H1 (cell line): Measurements from ENCODE around the gene MYO5B. TPM values are rescaled to one million over a fixed set of nuclear protein-coding genes. Genes with fewer than 3 reads are reported as not detected.

Source experiments
- CTCF ChIA-PET: fragments of 300-600 bp; sonication (Branson Sonifier 250); formaldehyde crosslinking; loops from one replicate; lab custom pipeline; 2021; ENCODE audit not compliant: partially characterized antibody; lab: Charles Lee
- POLR2A ChIA-PET: fragments of 300-600 bp; sonication (Branson Sonifier 250); formaldehyde crosslinking; loops from one replicate; lab custom pipeline; 2021; ENCODE audit warnings: inconsistent platforms; ENCODE audit not compliant: partially characterized antibody; lab: Charles Lee
- DNase-seq, 2 experiments: peaks; one replicate each; pipeline versions ENCODE4 v3.0.0 to v3.0.0-alpha.2; 2010 to 2022; ENCODE audit warnings: low spot score in 2 of 2, low read depth in 1 of 2, mixed read lengths in 1 of 2
- FAIRE-seq: peaks from 2 replicates; lab custom pipeline; 2011; peaks lifted over from hg19 to GRCh38; lab: Jason Lieb, UNC
- H2AFZ ChIP-seq: 2 replicates; pipeline ENCODE4 v1.8.1; 2012; ENCODE audit warnings: low read length, inconsistent platforms
- H2AK5ac ChIP-seq: 2 replicates; pipeline ENCODE4 v1.6.1; 2013; ENCODE audit warnings: low read depth, low read length
- H2BK120ac ChIP-seq: replicated peaks from 2 replicates; pipeline ENCODE3; 2013; ENCODE audit warnings: low read depth, low read length, inconsistent platforms
- H2BK12ac ChIP-seq: 2 replicates; pipeline ENCODE4 v1.6.1; 2013; ENCODE audit warnings: low read depth, low read length
- H2BK15ac ChIP-seq: 2 replicates; pipeline ENCODE4 v1.6.1; 2013; ENCODE audit warnings: low read length
- H2BK20ac ChIP-seq: 2 replicates; pipeline ENCODE4 v1.6.1; 2013; ENCODE audit warnings: low read length
- H2BK5ac ChIP-seq: 2 replicates; pipeline ENCODE4 v1.6.1; 2013; ENCODE audit warnings: low read depth, low read length
- H3K14ac ChIP-seq: 2 replicates; pipeline ENCODE4 v1.6.1; 2013; ENCODE audit warnings: inconsistent platforms; ENCODE audit not compliant: insufficient read length
- H3K18ac ChIP-seq: 2 replicates; pipeline ENCODE4 v1.6.1; 2013; ENCODE audit warnings: low read length; ENCODE audit errors: extremely low read depth
- H3K23ac ChIP-seq: 2 replicates; pipeline ENCODE4 v1.6.1; 2013; ENCODE audit warnings: inconsistent platforms; ENCODE audit not compliant: insufficient read length
- H3K23me2 ChIP-seq: 2 replicates; pipeline ENCODE4 v1.6.1; 2013; ENCODE audit warnings: low read depth, low read length
- H3K27ac ChIP-seq: 2 replicates; pipeline ENCODE4 v1.6.1; 2011; ENCODE audit warnings: low read depth, low read length, inconsistent platforms
- H3K27me3 ChIP-seq, 4 experiments: replicated peaks in 1 of 4; 1 replicate in 1 of 4; 2 replicates in 3 of 4; pipeline versions ENCODE4 v1.6.1 to v1.8.1; 2011 to 2013; ENCODE audit warnings: low read length in 3 of 4, mild to moderate bottlenecking in 3 of 4, inconsistent platforms in 2 of 4, mixed read lengths in 2 of 4, moderate library complexity in 1 of 4; ENCODE audit not compliant: control insufficient read depth in 3 of 4, insufficient read depth in 3 of 4; ENCODE audit errors: extremely low read depth in 1 of 4
- H3K36me3 ChIP-seq, 4 experiments: 2 replicates each; pipeline versions ENCODE4 v1.6.1 to v1.8.1; 2011 to 2013; ENCODE audit warnings: mild to moderate bottlenecking in 4 of 4, low read length in 3 of 4, moderate library complexity in 2 of 4, control low read depth in 1 of 4, inconsistent platforms in 1 of 4; ENCODE audit not compliant: insufficient read depth in 4 of 4, control insufficient read depth in 2 of 4
- H3K4ac ChIP-seq: replicated peaks from 2 replicates; pipeline ENCODE3; 2013; ENCODE audit warnings: low read length, low read depth, mixed read lengths, inconsistent platforms; ENCODE audit not compliant: insufficient read length
- H3K4me1 ChIP-seq, 4 experiments: replicated peaks in 1 of 4; 1 replicate in 1 of 4; 2 replicates in 3 of 4; pipeline versions ENCODE4 v1.6.1 to v1.8.1; 2011 to 2013; ENCODE audit warnings: low read length in 3 of 4, inconsistent platforms in 2 of 4, mixed read lengths in 1 of 4; ENCODE audit not compliant: insufficient read depth in 4 of 4, control insufficient read depth in 3 of 4
- H3K4me2 ChIP-seq, 2 experiments: 2 replicates each; pipeline versions ENCODE4 v1.6.1 to v1.8.1; 2011 to 2013; ENCODE audit warnings: low read depth in 2 of 2, low read length in 2 of 2, control low read depth in 1 of 2, inconsistent platforms in 1 of 2, mild to moderate bottlenecking in 1 of 2; ENCODE audit not compliant: insufficient read depth in 1 of 2
- H3K4me3 ChIP-seq, 4 experiments: fragments of 200-600, 300-600 bp in 1 of 4; sonication (generic), shearing (Covaris generic), sonication (Bioruptor Twin) in 1 of 4; 2 replicates each; pipeline versions ENCODE4 v1.5.1 to v1.8.1; 2011 to 2016; ENCODE audit warnings: low read length in 4 of 4, low read depth in 3 of 4, control low read depth in 2 of 4, inconsistent platforms in 2 of 4, mild to moderate bottlenecking in 2 of 4, mixed read lengths in 1 of 4, moderate library complexity in 1 of 4; ENCODE audit not compliant: insufficient read depth in 2 of 4; ENCODE audit errors: extremely low read depth in 1 of 4
- H3K56ac ChIP-seq: replicated peaks from 2 replicates; pipeline ENCODE3; 2013; ENCODE audit warnings: low read depth, mild to moderate bottlenecking, mixed read lengths, low read length, inconsistent platforms; ENCODE audit not compliant: insufficient read length
- H3K79me1 ChIP-seq: 2 replicates; pipeline ENCODE4 v1.6.1; 2013; ENCODE audit warnings: low read depth, low read length, control low read depth
- H3K79me2 ChIP-seq, 2 experiments: 2 replicates each; pipeline versions ENCODE4 v1.6.1 to v1.8.1; 2012 to 2013; ENCODE audit warnings: low read length in 2 of 2, mild to moderate bottlenecking in 2 of 2, inconsistent platforms in 1 of 2; ENCODE audit not compliant: insufficient read depth in 2 of 2, control insufficient read depth in 1 of 2
- H3K9ac ChIP-seq, 4 experiments: replicated peaks in 1 of 4; 1 replicate in 1 of 4; 2 replicates in 3 of 4; pipeline versions ENCODE4 v1.6.1 to v1.8.1; 2011 to 2013; ENCODE audit warnings: low read depth in 3 of 4, low read length in 3 of 4, control low read depth in 2 of 4, mild to moderate bottlenecking in 2 of 4, moderate library complexity in 2 of 4, inconsistent platforms in 1 of 4; ENCODE audit errors: extremely low read depth in 1 of 4
- H3K9me3 ChIP-seq, 2 experiments: 2 replicates each; pipeline versions ENCODE4 v1.6.1 to v1.8.1; 2012 to 2013; ENCODE audit warnings: mild to moderate bottlenecking in 2 of 2, moderate library complexity in 2 of 2, control low read depth in 1 of 2, inconsistent platforms in 1 of 2, low read depth in 1 of 2, low read length in 1 of 2, mixed read lengths in 1 of 2; ENCODE audit not compliant: insufficient read depth in 2 of 2
- H4K20me1 ChIP-seq, 2 experiments: replicated peaks in 1 of 2; 2 replicates each; pipeline versions ENCODE3 to v1.8.1; 2011 to 2013; ENCODE audit warnings: inconsistent platforms in 2 of 2, low read length in 2 of 2, mild to moderate bottlenecking in 1 of 2; ENCODE audit not compliant: insufficient read depth in 2 of 2, control insufficient read depth in 1 of 2
- H4K5ac ChIP-seq: 2 replicates; pipeline ENCODE4 v1.6.1; 2013; ENCODE audit warnings: low read length, low read depth, mixed read lengths, inconsistent platforms; ENCODE audit not compliant: insufficient read length
- H4K8ac ChIP-seq: 2 replicates; pipeline ENCODE4 v1.8.0; 2013; ENCODE audit warnings: mild to moderate bottlenecking, moderate library complexity, low read length, inconsistent platforms; ENCODE audit not compliant: insufficient read depth; ENCODE audit errors: extremely low read depth
- H4K91ac ChIP-seq: replicated peaks from 2 replicates; pipeline ENCODE3; 2013; ENCODE audit warnings: low read length, mixed read lengths, inconsistent platforms; ENCODE audit not compliant: insufficient read length
- CBX5 ChIP-seq: fragments of 300-800, 300-1000 bp; sonication (generic); IDR thresholded peaks from 2 replicates; pipeline ENCODE4 v1.7.1; 2016; ENCODE audit warnings: antibody characterized with exemption, low read length, low read depth
- CHD1 ChIP-seq: IDR thresholded peaks from 2 replicates; pipeline ENCODE4 v1.6.1; 2012; ENCODE audit warnings: low read depth, low read length, improper control_type of control experiment
- JUND ChIP-seq: IDR thresholded peaks from 2 replicates; pipeline ENCODE4 v1.6.1; 2011; ENCODE audit warnings: mild to moderate bottlenecking, improper control_type of control experiment, low read length
- KDM4A ChIP-seq: IDR thresholded peaks from one replicate; pipeline ENCODE4 v1.7.1; 2012; ENCODE audit warnings: low read depth, mild to moderate bottlenecking, moderate library complexity, low read length, inconsistent platforms; ENCODE audit not compliant: severe bottlenecking
- POLR2A ChIP-seq, 2 experiments: IDR thresholded peaks; 1 replicate in 1 of 2; 2 replicates in 1 of 2; pipeline ENCODE4 v1.6.1; 2011; ENCODE audit warnings: low read depth in 2 of 2, low read length in 2 of 2, mild to moderate bottlenecking in 2 of 2; ENCODE audit errors: control extremely low read depth in 1 of 2
- POLR2AphosphoS5 ChIP-seq: IDR thresholded peaks from 2 replicates; pipeline ENCODE4 v1.6.1; 2011; ENCODE audit warnings: low read depth, low read length
- POU5F1 ChIP-seq: IDR thresholded peaks from 2 replicates; pipeline ENCODE4 v1.6.1; 2011; ENCODE audit warnings: low read depth, mild to moderate bottlenecking, low read length, moderate library complexity
- RBBP5 ChIP-seq: IDR thresholded peaks from 2 replicates; pipeline ENCODE4 v1.7.1; 2012; ENCODE audit warnings: low read depth, mild to moderate bottlenecking, inconsistent platforms, low read length, moderate library complexity, borderline replicate concordance
- RFX5 ChIP-seq: IDR thresholded peaks from 2 replicates; pipeline ENCODE4 v1.6.1; 2011; ENCODE audit warnings: low read depth, low read length, improper control_type of control experiment, borderline replicate concordance
- RNF2 ChIP-seq: fragments of 200-900, 300-1000 bp; sonication (generic); IDR thresholded peaks from 2 replicates; pipeline ENCODE4 v1.7.1; 2016; ENCODE audit warnings: borderline replicate concordance, low read depth, mild to moderate bottlenecking, antibody characterized with exemption, low read length; ENCODE audit not compliant: poor library complexity, severe bottlenecking; ENCODE audit errors: missing control alignments
- SP1 ChIP-seq: IDR thresholded peaks from 2 replicates; pipeline ENCODE4 v1.6.1; 2011; ENCODE audit warnings: low read depth, low read length
- TEAD4 ChIP-seq: IDR thresholded peaks from 2 replicates; pipeline ENCODE4 v1.6.1; 2012; ENCODE audit warnings: low read depth, low read length, inconsistent platforms, mixed read lengths
- YY1 ChIP-seq: IDR thresholded peaks from 2 replicates; pipeline ENCODE4 v1.6.1; 2011; ENCODE audit warnings: low read depth, mild to moderate bottlenecking, low read length
- ZNF274 ChIP-seq: IDR thresholded peaks from 2 replicates; pipeline ENCODE4 v1.7.0; 2012; ENCODE audit warnings: low read length, borderline replicate concordance; ENCODE audit errors: extremely low read depth
- WGBS, 2 experiments: shearing (Covaris generic) in 1 of 2; methylation state at CpG; one replicate each; pipeline versions ENCODE4 v1.1.6 to v1.1.7; 2013 to 2015; ENCODE audit warnings: low lambda C conversion rate in 2 of 2, mixed read lengths in 2 of 2, inconsistent platforms in 1 of 2, low coverage in 1 of 2, missing lambda C conversion rate in 1 of 2; ENCODE audit not compliant: insufficient replicate concordance in 2 of 2, insufficient coverage in 1 of 2, insufficient read length in 1 of 2; ENCODE audit errors: extremely low coverage in 1 of 2, missing lambda C conversion rate in 1 of 2; 5-methylcytosine and 5-hydroxymethylcytosine counted together
- polyA plus RNA-seq, 7 experiments: library from polyadenylated mRNA; depleted of rRNA in 3 of 7; stranded (reverse) in 5 of 7; unstranded in 2 of 7; fragments of >200 nt in 5 of 7; fragments of 200-250 nt in 2 of 7; gene quantifications; 1 replicate in 5 of 7; 2 replicates in 1 of 7; 4 replicates in 1 of 7; pipeline versions ENCODE4 v1.2.1 to v1.2.3, GENCODE V29; 2011 to 2013; ENCODE audit warnings: missing spikeins in 2 of 7, mixed read lengths in 2 of 7
- total RNA-seq: library from RNA; stranded (reverse); fragmentation: NEBNext Ultra II Directional; extraction: Animal tissue kit (Norgen Biotek cat#: 25700); gene quantifications from 2 replicates; pipeline ENCODE4 v1.2.1, GENCODE V29; 2021

MYO5B gene
- total and polyA plus RNA-seq, 2 of the 8 experiments (the other 6 are each of a cell fraction or from before 2014, with no cell fraction given): 6.4 to 7.7 TPM

- Histone ChIP-seq H2BK5ac (no peak overlapping the region), H2BK20ac (no peak overlapping the region), H3K56ac (no peak overlapping the region), H4K91ac (no peak overlapping the region), H4K8ac (no peak overlapping the region), H2AFZ (no peak overlapping the region), H3K27me3 (no peaks in the 10 kb centered on the region), H3K9ac (no peak overlapping the region), H4K20me1 (no peaks in the 10 kb centered on the region), H3K27ac (no peak overlapping the region), H3K23ac (no peak overlapping the region), H3K9me3 (no peaks in the 10 kb centered on the region), H3K4me1 (peaks cover 0 to 1% (median 0%) of the 10 kb centered on the region in 4 experiments; a peak in 1 of 7 replicates), H3K79me1 (no peaks in the 10 kb centered on the region), H2BK12ac (no peak overlapping the region), H2AK5ac (no peak overlapping the region), H3K23me2 (no peaks in the 10 kb centered on the region), H3K79me2 (no peaks in the 10 kb centered on the region), H3K4me2 (no peak overlapping the region), H3K14ac (no peak overlapping the region), H2BK120ac (no peak overlapping the region), H4K5ac (no peak overlapping the region), H2BK15ac (no peak overlapping the region), H3K18ac (no peak overlapping the region), H3K4ac (no peak overlapping the region), H3K4me3 (no peak overlapping the region), H3K36me3 (no peaks in the 10 kb centered on the region)
- ChIA-PET POLR2A (no interaction called here), CTCF (no interaction called here)
- no peak for DNase-seq
- no peak for TF ChIP-seq POU5F1
- TF ChIP-seq POLR2AphosphoS5: no peak
- TF ChIP-seq RBBP5: no peak
- no peak for TF ChIP-seq RNF2
- TF ChIP-seq YY1: no peak
- no peak for TF ChIP-seq TEAD4
- TF ChIP-seq KDM4A: no peak
- TF ChIP-seq ZNF274: no peak
- TF ChIP-seq SP1: no peak
- TF ChIP-seq RFX5: no peak
- no peak for TF ChIP-seq CBX5
- no peak for TF ChIP-seq CHD1
- TF ChIP-seq POLR2A (IDR thresholded peaks at IDR 0.05; ENCODE audit: control extremely low read depth in 1 of 2, low read depth in 2 of 2, low read length in 2 of 2): no peak
- no peak for TF ChIP-seq JUND
- 87% methylated on average over 1 of the region's 1 CpG; no CpG with 5 or more reads in 1 of the 2 experiments for WGBS, 2 experiments
- FAIRE-seq: no peak
These were observed 12.4 kb downstream of the MYO5B start for GRCh38 chr18:50182511-50182910.
